Mesenteric fat pad (tissue), 1 donor: ENCODE measurements around the gene KCNJ12. TPM values are rescaled to one million over a fixed set of nuclear protein-coding genes. Genes with fewer than 3 reads are reported as not detected.
A peak's percentile ranks its signal among the peaks of the same experiment; 100 is the strongest.
"Not testable (repeated sequence)": the region's sequence is repeated elsewhere in the genome, so short reads cannot be mapped to it uniquely, and the experiment has no call there.

ENCODE experiments used
- DNase-seq: peaks from one replicate; pipeline ENCODE4 v3.0.0-alpha.2; 2020; ENCODE audit warnings: low spot score
- total RNA-seq: library from RNA; stranded (reverse); fragmentation: NEBNext Ultra II Directional; extraction: Animal tissue kit (Norgen Biotek cat#: 25700); gene quantifications from one replicate; pipeline ENCODE4 v1.2.1, GENCODE V29; 2021
- donor health status: DM: yes; HTN: yes; CAD: no.

Gene KCNJ12
- total RNA-seq, 1 donor from 2014 or later, result 2.5 TPM

- not testable (repeated sequence) for DNase-seq
Measured at GRCh38 chr17:21406616-21407404, 30.7 kb downstream of the KCNJ12 start.

- DNase-seq, result not testable (repeated sequence)
Measured at GRCh38 chr17:21407752-21408151, 31.6 kb downstream of the KCNJ12 start.

GRCh38 chr17:21408224-21408623 lies 32.1 kb downstream of the KCNJ12 start:
- DNase-seq, result not testable (repeated sequence)

- not testable (repeated sequence) for DNase-seq
Measured at GRCh38 chr17:21408766-21409300, 32.7 kb downstream of the KCNJ12 start.

- not testable (repeated sequence) for DNase-seq
Measured at GRCh38 chr17:21409388-21409787, 33.2 kb downstream of the KCNJ12 start.

GRCh38 chr17:21409971-21410370 lies 33.8 kb downstream of the KCNJ12 start:
- not testable (repeated sequence) for DNase-seq

- not testable (repeated sequence) for DNase-seq
Measured at GRCh38 chr17:21410371-21410770, 34.2 kb downstream of the KCNJ12 start.

- DNase-seq, result not testable (repeated sequence)
Measured at GRCh38 chr17:21410906-21411678, 34.9 kb downstream of the KCNJ12 start.

GRCh38 chr17:21411679-21412205 lies 35.6 kb downstream of the KCNJ12 start:
- DNase-seq, result not testable (repeated sequence)

GRCh38 chr17:21412207-21412681 lies 36.1 kb downstream of the KCNJ12 start:
- not testable (repeated sequence) for DNase-seq

GRCh38 chr17:21413570-21414279 lies 37.6 kb downstream of the KCNJ12 start:
- not testable (repeated sequence) for DNase-seq

- DNase-seq, result not testable (repeated sequence)
Measured at GRCh38 chr17:21414616-21415015, 38.5 kb downstream of the KCNJ12 start.

- not testable (repeated sequence) for DNase-seq
Measured at GRCh38 chr17:21415166-21415990, 39.2 kb downstream of the KCNJ12 start.

GRCh38 chr17:21416471-21416981 lies 40.4 kb downstream of the KCNJ12 start:
- not testable (repeated sequence) for DNase-seq

- DNase-seq, result not testable (repeated sequence)
Measured at GRCh38 chr17:21417349-21417748, 41.2 kb downstream of the KCNJ12 start.

GRCh38 chr17:21417921-21418320 lies 41.8 kb downstream of the KCNJ12 start:
- DNase-seq, result peak; percentile 67

- DNase-seq, result peak; percentile 78
Measured at GRCh38 chr17:21418446-21419298, 42.5 kb downstream of the KCNJ12 start.
